GM13976 (cell line): ENCODE measurements around the gene FRS2.
"Not testable (repeated sequence)": the region's sequence is repeated elsewhere in the genome, so short reads cannot be mapped to it uniquely, and the experiment has no call there.

Experiments
- DNase-seq: peaks from one replicate; pipeline ENCODE4 v3.0.0; 2012; ENCODE audit warnings: low spot score
- in situ Hi-C: fragments of 300-500 bp; cut with MboI; formaldehyde crosslinking; loops from one replicate; pipeline ENCODE4 v1.12.0; 2022; ENCODE audit warnings: low sequenced_read_pairs, mixed read lengths, inconsistent platforms; ENCODE audit not compliant: unreplicated experiment
- TF ChIP-seq, protein P1 (sequence below): IDR thresholded peaks from 2 replicates; pipeline ENCODE4 v1.5.1; 2012; ENCODE audit warnings: borderline replicate concordance, mild to moderate bottlenecking; ENCODE audit not compliant: insufficient read depth; ENCODE audit errors: extremely low read depth, missing control alignments, control extremely low read depth

Gene FRS2

GRCh38 chr12:69589082-69589481 is 118.9 kb downstream of the FRS2 start:
- DNase-seq = no peak
- in situ Hi-C loops = no loop called here
- TF ChIP-seq, protein P1, sequence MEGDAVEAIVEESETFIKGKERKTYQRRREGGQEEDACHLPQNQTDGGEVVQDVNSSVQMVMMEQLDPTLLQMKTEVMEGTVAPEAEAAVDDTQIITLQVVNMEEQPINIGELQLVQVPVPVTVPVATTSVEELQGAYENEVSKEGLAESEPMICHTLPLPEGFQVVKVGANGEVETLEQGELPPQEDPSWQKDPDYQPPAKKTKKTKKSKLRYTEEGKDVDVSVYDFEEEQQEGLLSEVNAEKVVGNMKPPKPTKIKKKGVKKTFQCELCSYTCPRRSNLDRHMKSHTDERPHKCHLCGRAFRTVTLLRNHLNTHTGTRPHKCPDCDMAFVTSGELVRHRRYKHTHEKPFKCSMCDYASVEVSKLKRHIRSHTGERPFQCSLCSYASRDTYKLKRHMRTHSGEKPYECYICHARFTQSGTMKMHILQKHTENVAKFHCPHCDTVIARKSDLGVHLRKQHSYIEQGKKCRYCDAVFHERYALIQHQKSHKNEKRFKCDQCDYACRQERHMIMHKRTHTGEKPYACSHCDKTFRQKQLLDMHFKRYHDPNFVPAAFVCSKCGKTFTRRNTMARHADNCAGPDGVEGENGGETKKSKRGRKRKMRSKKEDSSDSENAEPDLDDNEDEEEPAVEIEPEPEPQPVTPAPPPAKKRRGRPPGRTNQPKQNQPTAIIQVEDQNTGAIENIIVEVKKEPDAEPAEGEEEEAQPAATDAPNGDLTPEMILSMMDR = no peak

GRCh38 chr12:69595689-69596088 is 125.5 kb downstream of the FRS2 start:
- in situ Hi-C loops = no loop called here
- no peak for DNase-seq
- TF ChIP-seq, protein P1 = no peak

GRCh38 chr12:69598174-69598753 is 128.1 kb downstream of the FRS2 start:
- no peak for DNase-seq
- in situ Hi-C loops = no loop called here
- TF ChIP-seq, protein P1 = no peak

DNA sequence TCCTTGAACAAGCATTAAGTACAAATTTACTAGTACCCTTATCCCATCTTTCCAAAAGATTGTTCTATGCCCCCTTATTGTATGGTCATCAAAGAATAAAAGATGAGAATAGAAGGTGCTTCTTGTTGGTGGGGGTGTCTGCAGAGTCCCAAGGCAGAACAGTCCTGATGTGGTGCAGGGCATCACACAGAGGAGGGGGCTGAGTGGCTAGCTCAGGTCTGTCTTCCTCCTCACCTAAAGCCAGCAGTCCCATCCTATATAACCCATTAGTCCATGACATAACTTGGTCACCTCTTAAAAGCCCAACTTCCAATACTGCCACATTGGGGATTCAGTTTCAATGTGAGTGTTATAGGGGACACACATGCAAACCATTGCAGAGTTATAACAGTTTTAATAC is 130.6 kb downstream of the FRS2 start:
- no peak for DNase-seq
- TF ChIP-seq, protein P1 = no peak
- in situ Hi-C loops = no loop called here

DNA sequence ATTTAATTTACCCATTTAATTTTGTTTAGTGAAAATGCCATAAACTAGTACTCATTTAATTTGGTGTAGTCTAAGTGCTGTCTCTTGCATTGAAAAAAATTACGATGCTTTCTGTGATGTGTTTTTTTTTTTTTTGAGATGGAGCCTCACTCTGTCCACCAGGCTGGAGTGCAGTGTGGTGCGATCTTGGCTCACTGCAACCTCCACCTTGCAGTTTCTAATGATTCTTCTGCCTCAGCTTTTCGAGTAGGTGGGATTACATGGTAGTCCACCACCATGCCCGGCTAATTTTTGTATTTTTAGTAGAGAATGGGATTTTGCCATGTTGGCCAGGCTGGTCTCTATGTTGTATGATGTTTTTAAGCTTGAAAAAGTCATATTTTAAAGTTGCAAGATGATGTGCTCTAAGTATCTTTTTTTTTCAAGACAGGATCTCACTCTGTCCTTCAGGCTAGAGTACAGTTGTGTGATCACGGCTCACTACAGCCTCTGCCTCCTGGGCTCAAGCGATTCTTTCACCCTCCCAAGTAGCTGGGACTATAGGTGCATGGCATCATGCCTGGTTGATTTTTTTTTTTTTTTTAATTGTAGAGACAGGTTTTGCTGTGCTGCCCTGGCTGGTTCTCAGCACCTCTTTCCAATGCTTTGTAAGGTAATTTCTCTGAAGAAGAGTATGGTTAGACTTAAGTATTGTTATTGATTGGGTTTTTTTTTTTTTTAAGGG is 131.9 kb downstream of the FRS2 start:
- in situ Hi-C loops = no loop called here
- TF ChIP-seq, protein P1 = no peak
- DNase-seq = no peak

DNA sequence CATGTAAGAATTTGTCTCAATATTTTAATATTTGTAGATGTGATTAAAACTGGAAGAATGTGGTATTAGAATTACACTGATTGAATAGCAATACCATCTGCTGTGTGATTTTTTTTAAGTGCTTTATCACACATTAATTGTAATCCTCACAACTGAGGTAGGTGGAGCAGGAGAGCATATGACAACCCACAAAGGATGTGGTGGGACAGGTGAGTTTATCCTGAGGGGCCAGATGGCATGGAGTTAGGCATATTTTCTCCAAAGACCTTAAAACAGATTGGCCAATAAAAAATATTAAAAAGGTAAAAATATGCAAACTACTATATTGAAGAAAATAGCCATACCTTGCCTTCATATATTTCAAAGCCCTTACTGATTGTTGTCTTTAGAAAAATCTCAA is 132.8 kb downstream of the FRS2 start:
- DNase-seq = no peak
- TF ChIP-seq, protein P1 = no peak
- in situ Hi-C loops = no loop called here

GRCh38 chr12:69603556-69603955 is 133.4 kb downstream of the FRS2 start:
- in situ Hi-C loops, DNase-seq: not testable (repeated sequence)

GRCh38 chr12:69604275-69604674 is 134.1 kb downstream of the FRS2 start:
- DNase-seq, in situ Hi-C loops: not testable (repeated sequence)
